Measurements from ENCODE around the gene FCHO1.
"Not testable (repeated sequence)": the region's sequence is repeated elsewhere in the genome, so short reads cannot be mapped to it uniquely, and the experiment has no call there.

Gene FCHO1

DNA sequence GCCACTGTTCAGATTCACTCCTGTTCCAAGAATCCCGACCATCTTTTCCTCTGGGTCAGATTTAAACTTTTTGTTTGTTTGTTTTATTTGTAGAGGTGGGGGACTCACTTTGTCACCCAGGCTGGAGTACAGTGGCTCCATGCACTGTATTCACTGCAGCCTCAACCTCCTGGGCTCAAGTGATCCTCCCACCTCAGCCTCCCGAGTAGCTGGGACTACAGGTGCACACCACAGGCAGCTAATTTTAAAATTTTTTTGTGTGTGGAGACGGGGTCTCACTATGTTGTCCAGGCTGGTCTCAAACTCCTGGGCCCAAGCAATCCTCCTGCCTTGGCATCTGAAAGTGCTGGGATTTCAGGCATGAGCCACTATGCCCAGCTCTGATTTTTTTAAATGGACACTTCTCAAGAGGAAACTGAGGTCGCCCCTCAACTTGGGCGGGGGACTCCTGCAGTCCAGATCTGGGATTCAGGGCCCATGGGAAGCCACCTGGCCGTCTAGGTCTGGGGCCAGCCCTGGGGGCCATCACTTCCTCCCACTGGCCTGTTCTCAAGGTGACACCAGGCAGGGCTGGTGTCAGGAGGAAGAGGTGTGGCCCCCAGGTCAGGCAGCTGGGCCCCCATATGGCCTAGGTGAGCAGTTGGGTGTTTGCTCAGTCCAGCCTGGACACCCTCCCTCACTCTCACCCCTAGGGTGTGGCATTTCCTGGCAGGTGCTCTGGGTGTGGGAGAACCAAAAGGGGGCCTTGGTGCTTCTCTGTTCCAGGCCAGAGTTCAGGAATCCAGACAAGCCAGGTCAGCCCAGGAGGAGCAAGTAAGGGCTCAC, 44.9 kb downstream of the FCHO1 start:
- DNase-seq: no peak

DNA sequence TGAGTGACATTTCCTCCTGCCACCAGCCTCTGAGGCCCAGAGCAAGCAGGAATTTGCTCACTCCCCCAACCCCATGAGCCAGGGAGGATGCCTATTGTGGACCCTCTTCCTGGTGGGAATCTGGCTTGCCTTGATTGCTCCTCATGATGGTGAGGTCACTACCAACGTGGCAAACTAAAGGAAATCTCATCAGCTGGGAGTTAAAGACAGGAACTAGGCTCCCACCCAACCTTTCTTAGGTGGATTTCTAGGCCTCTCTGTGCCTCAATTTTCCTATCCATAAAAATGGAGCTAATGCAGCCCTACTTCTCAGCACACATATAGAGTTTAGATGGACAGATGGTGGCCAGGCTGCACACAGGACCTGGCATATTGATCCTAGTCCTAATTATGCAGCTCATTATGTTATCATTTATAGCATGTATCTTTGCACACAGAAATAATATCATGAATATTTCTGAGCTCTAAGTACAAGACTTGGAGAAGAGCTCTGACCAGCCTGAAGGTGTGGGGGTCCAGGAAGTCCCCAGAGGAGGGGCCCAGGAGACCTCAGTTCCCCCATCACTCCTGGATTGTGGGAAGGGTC, 45.7 kb downstream of the FCHO1 start:
- no peak for DNase-seq

DNA sequence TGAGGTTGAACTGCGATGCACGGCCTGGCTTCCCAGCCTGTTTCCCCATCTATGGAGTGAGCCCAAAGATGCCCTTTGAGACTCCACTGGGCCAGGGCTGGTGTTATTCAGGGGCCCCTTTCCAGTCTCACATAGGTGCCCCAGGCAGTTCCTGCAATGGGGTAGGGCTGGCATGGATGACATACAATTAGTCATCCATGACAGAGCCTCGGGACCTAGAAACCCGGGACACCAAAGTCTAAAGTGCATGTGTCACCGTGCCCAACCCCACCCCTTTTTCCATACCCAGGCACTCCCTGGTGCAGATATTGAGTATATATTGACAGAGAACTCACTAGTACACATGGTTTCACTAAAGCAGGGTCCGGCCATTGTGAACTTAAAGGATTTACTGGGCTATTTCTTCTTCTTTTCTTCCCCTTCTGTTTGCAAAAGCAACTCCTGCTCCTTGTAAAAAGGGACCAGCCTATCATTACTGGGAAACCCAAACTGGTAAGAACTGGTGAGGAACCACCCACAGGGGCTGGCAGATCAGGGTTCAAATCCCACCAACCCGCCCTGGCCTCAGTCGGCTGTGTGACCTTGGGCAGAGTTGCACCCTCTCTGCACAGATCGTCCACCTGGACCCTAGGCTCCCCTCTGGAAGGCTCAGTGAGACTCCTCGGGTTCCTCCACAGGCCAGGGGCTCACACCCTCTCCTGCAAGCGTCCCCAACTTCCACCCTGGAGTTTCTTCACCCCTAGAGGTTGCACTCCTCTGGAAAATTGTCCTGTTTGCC, 46.3 kb downstream of the FCHO1 start:
- no peak for DNase-seq

DNA sequence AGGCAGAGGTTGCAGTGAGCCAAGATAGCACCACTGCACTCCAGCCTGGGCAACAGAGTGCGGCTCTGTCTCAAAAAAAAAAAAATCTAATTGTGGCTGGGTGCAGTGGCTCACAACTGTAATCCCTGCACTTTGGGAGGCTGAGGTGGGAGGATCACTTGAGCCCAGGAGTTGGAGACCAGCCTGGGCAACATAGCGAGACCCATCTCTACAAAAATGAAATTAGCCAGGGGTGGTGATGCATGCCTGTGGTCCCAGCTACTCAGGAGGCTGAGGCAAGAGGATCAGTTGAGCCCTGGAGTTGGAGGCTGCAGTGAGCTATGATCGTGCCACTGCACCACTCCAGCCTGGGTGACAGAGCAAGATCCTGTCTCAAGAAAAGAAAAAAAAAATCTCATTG, 47.3 kb downstream of the FCHO1 start:
- DNase-seq: not testable (repeated sequence)

DNA sequence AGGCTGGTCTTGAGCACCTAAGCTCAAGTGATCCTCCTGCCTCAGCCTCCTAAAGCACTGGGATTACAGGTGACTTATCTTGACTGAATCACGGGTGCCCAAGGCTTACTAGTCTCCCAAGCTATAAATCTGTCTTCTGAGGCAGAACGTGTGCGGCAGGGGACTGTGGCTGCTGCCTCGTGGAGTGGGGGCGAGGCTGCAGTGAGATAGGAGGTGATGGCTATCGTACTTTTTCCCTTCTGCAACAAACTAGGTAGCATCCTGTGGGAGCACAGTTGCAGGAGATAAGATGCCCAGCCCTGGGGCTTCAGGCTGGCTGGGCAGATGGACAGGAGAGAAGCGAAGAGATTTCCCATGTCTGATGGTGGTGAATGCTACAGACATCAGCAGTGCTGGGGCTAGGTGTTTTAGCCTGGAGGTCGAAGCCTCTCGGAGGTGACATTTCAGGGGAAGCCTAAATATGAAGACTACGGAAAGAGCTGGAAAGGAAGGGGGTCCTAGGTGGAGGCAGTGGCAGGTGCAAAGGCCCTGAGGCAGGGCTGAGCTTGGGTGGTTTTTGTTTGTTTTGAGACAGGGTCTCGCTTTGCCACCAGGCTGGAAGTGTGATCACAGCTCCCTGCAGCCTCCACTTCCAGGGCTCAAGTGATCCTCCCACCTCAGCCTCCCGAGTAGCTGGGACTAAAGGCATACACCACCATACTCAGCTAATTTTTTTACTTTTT, 51.0 kb downstream of the FCHO1 start:
- DNase-seq: no peak

DNA sequence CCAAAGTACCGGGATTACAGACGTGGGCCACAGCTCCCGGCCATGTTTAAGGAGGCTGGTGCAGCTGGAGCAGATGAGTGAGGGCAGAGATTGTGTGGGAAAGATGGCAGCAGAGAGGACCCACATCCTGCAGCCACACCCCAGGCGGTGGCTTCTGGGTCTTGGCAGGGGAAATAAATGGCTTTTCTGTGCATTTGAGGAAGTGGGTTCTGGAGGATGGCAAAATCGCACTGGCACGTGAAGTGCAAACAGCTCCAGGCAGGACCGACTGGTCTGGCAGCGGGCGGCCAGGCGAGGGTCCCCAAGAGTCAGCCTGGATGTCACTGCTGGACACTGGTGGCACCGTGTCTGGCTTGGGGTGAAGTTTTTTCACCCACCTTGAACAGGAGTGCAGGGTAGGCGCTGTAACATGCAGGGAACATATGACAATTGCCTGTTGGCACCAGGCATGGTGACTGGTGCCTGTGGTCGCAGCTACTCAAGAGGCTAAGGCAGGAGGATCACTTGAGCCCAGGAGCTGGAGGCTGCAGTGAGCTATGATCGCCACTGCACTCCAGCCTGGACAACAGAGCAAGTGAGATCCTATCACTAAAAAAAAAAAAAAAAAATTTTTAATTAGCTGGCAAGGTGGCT, 52.1 kb downstream of the FCHO1 start:
- no peak for DNase-seq

DNA sequence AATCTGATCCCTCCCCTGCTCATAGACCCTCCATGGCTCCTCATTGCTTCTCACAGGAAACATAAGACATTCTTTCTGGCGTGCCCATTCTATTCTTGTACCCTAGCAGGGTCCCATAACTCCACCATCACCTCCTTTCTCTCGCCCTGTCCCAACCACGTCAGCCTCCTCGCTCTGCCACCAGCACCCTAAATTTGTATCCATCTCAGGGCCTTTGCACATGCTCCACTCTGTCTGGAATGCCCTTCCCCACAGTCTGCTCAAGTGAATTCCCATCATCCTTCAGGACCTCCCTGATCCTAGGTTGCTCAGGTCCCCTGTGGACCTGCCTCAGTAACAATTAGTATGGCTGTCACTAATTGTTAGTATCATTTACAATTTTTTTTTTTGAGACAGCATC, 54.1 kb downstream of the FCHO1 start:
- DNase-seq: no peak

DNA sequence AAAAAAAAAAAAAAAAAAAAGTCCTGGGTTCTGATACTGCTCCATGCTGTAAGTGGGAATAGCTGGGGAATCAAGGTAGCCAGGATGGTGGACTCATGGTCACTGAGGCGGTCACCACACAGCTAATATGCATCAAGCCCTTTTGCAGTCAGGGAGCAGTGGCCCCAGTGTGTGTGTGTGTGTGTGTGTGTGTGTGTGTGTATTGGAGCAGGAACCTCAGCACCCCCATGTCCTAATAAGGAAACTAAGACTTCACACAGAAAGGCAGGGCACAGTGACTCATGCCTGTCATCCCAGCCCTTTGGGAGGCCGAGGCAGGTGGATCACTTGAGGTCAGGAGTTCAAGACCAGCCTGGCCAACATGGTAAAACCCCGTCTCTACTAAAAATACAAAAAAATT, 55.7 kb downstream of the FCHO1 start:
- DNase-seq: no peak

DNA sequence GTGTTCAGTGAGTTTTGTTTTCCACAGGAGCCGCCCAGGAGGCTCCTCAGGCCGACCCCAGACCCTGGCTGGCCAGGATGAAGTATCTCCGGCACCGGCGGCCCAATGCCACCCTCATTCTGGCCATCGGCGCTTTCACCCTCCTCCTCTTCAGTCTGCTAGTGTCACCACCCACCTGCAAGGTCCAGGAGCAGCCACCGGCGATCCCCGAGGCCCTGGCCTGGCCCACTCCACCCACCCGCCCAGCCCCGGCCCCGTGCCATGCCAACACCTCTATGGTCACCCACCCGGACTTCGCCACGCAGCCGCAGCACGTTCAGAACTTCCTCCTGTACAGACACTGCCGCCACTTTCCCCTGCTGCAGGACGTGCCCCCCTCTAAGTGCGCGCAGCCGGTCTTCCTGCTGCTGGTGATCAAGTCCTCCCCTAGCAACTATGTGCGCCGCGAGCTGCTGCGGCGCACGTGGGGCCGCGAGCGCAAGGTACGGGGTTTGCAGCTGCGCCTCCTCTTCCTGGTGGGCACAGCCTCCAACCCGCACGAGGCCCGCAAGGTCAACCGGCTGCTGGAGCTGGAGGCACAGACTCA, 56.5 kb downstream of the FCHO1 start:
- no peak for DNase-seq

DNA sequence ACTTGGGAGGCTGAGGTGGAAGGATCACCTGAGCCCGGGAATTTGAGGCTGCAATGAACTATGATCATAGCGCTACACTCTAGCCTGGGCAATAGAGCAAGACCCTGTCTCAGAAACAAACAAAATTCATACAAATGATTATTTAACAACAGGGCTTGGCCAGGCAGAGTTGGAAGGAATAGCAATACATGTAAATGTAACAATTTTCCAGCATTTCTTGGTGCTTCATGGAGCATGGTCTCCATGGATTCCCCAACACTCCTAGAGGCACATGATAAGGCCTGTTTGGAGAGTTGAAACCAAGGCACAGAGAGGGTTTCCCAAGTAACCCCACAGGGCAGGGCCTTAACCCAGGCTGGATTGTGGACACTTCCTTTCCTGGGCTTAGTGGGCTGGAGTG, 59.8 kb downstream of the FCHO1 start:
- no peak for DNase-seq

DNA sequence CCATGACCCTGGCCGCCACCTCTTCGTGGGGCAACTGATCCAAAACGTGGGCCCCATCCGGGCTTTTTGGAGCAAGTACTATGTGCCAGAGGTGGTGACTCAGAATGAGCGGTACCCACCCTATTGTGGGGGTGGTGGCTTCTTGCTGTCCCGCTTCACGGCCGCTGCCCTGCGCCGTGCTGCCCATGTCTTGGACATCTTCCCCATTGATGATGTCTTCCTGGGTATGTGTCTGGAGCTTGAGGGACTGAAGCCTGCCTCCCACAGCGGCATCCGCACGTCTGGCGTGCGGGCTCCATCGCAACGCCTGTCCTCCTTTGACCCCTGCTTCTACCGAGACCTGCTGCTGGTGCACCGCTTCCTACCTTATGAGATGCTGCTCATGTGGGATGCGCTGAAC, 60.4 kb downstream of the FCHO1 start:
- DNase-seq: no peak

DNA sequence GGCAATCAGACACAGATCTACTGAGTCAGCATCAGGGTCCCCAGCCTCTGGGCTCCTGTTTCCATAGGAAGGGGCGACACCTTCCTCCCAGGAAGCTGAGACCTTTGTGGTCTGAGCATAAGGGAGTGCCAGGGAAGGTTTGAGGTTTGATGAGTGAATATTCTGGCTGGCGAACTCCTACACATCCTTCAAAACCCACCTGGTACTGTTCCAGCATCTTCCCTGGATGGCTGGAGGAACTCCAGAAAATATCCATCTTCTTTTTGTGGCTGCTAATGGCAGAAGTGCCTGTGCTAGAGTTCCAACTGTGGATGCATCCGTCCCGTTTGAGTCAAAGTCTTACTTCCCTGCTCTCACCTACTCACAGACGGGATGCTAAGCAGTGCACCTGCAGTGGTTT, 60.8 kb downstream of the FCHO1 start:
- DNase-seq: no peak

DNA sequence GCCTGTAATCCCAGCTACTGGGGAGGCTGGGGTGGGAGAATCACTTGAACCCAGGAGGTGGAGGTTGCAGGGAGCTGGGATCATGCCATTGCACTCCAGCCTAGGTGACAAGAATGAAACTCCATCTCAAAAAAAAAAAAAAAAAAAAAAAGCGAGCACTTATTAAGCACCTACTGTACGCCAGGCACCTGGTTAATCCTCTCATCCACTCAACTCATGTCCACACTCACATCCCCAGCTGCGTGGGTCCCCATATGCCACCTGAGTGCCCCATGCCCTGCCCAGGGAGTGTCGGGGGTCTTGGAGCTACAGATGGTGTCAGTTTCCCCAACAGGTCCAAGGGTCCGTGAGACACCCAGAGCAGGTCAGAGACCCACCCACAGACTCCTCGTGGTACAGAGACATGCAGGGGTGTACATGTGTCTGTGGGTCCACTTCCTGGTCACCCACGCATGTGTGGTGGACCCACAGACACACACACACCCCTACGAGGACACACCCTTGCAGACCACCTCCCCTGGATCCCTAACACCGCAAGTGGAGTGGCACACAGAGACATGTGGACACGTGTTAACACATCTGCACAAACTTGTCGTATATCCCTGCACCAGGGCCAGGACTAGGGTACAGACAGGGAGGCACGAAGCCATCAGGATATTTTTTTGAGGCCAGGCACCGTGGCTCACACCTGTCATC, 66.5 kb downstream of the FCHO1 start:
- DNase-seq: no peak

DNA sequence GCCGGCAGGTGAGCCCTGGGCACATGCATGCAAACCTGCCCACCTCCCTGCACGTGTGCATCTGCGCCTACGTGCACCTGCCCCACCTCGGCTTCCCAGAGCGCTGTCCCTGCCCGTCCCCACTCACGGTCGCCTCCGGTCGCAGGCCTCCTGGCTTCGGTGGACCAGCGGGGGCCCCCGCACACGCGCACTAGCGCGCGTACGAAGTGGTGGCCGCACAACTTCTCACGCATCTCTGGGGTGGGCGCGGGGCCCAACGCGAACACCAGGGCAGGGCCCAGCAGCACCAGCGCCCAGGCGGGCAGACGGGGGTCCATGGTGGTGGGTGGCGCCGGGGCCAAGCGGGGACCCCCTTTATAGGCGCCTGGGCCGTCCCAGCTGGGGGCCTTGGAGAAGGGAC, 69.9 kb downstream of the FCHO1 start, which contains the start of gene INSL3:
Gene INSL3, minus strand, starts transcription at position 330 of the 400 bp plus-strand sequence. Its CDS starts 13 bp downstream, at position 317.
- DNase-seq: no peak

DNA sequence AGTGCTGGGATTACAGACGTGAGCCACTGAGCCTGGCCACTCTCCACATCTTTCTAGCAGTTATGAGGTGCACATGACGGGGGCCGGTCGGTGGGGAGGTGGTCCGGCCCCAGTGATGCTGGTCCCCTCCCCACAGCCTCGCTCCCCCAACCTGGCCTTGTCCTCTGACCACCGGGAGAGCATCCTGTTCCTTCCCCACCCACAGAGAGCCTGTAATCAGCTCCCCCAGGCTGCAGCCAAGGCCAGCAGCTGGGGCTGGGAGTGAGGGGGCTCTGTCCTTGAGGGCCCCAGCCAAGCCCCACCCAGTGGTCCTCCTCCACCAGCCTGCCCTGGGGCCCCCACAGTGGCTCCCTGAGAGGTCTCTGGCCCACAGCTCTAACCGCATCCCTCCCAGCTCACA, 73.1 kb downstream of the FCHO1 start:
- DNase-seq: no peak

DNA sequence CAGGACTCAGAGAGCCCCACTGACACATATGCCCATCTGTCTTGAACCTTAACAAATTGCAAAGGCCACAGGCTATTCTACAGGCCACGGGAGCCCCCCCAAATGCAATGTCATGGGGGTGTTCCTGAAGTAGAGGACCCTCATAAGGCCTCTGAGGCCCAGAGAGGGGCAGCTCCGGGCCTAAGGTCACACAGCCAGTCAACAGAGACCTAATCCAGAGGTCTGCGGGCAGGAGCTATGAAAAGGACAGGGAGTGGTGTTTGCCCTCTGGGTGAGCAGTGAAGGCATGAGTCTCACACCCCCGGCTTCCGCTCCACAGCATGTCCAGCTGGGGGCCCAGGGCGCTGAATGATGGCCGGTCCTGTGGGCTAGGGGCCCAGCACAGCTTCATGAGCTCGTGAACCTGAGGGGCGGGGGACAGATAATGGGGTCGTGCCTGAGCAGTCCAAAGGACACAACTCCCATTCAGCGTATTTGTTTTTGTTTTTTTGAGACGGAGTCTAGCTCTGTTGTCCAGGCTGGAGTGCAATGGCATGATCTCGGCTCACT, 75.3 kb downstream of the FCHO1 start:
- DNase-seq: no peak

DNA sequence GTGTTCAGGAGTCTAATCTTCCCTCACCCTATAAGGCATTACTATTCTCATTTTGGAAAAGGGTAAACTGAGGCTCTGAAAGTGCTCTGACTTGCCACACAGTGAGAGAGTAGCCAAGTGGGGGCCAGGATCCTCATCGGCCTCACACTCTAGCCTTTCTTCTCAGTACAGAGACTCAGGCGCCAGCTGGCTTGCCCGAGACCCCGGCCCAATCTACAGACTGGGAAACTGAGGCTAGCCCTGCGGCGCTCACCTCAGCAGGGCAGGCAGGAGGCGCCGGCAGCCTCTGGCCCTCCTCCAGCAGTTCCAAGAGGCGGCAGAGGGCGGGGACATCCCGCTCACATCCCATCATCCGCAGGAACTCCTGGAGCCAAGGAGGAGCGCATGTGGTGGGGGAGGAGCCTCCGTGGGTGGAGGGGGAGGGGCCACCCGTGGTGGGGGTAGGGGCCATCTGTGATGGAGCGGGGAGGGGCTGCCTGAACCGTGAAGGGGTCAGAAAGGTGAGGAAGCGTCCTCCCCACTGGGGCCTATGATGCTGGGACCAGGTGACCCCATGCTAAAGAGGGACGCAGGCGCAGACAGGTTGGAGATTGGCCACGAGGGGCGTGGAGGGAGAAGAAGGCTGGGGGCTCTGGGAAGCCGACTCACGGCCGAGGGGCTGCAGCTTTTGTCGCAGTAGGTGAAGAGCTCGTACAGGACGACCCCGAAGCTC, 78.7 kb downstream of the FCHO1 start:
- DNase-seq: no peak

DNA sequence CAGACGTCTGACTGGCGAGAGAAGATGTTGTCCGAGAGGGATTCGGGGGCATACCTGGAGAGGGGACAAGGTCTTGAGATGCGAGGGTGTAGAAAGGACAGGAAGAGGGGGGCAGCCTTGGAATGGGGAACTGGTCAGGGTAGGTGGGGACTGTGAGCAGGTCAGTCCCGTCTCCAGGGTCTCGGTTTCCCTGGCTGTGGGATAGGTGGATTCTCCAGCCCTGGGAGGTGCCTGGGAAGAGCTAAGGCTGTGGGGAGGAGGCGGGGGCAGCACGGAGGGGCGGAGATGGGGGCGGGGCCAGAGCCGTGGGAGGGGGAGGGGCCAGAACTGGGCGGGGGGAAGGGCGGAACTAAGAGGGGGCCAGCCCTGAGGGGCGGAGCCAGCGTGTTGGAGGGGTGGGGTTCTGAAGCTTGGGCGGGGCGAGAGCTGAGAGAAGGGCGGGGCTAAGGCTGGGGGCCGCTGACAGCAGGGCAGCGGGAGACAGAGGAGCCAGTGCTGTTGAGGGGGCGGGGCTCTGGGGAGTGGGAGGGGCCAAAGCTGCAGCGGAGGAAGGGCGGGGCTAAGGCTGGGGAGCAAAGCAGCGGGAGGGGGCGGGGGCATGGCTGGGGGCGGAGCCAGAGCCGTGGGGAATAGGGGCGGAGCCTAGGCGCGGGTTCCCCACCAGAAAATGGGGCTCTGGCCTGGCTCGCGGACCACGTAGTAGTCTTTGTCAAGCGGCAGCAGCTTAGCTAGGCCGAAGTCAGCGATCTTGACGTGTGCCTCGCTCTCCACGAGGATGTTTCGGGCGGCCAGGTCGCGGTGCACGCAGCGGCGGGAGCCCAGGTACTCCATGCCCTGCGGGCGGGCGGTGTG, 79.5 kb downstream of the FCHO1 start:
- peak; percentile 59 to 64 for DNase-seq

DNA sequence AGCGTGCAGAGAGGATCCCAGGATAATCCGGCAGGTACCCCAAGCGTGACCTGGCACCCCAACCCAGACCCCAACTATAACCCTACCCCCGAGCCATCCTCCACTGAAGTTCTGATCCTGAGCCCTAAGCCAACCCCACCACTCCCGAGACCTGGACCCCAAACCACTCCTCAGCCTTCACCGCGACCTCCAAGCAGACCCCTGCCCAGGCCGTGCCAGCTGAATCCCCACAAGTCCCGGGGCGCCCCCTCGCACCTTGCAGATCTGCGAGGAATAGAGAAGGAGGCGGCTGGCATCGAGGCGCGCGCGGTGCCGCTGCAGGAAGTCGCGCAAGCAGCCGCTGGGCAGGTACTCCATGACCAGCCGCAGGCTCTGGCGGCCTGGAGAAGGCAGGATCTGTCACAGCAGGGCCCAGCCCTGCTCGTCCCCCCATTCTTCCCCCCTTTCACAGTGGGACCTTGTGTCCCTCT, 80.2 kb downstream of the FCHO1 start:
- no peak for DNase-seq

All from hippocampal formation (tissue), 2 donors.